Measurements from ENCODE around the gene ENSA.

DNA sequence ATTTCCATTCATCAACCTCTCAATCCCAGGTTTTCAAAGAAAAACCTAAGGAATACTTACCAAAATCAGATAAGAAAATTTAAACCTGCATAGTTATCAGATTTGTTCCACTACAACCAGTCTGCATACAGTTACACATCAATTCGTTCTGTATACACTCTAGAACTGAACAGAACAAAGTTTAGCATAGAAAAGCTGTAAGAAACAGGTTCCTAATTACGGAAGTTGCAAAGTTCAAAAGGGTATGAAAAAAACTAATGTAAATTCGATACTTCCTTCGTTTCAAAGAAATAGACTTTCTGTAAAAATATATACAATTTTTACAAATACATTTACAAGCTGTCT lies 53.1 kb downstream of the ENSA start:
- TF ChIP-seq POLR2A (IDR thresholded peaks at IDR 0.05; ENCODE audit: low read length) (no peak), GATA1 (IDR thresholded peaks at IDR 0.05; ENCODE audit: low read depth, low read length) (no peak)
